Vagina (tissue), 2 donors: ENCODE data around the gene PHF21B.

Source experiments
- CTCF ChIP-seq, 3 experiments: fragments of 450-650 bp in 2 of 3; fragments of 200-600 bp in 1 of 3; sonication (generic) in 1 of 3; IDR thresholded peaks; one replicate each; pipeline ENCODE4 v1.5.1; 2017 to 2019; ENCODE audit warnings: antibody characterized with exemption in 3 of 3, mild to moderate bottlenecking in 2 of 3, moderate library complexity in 2 of 3
- POLR2AphosphoS5 ChIP-seq, 2 donors: sonication (generic); formaldehyde crosslinking; IDR thresholded peaks; one replicate each; pipeline ENCODE4 v1.9.0; 2017; ENCODE audit warnings: antibody characterized with exemption in 2 of 2, mild to moderate bottlenecking in 2 of 2, low read depth in 1 of 2; ENCODE audit not compliant: insufficient read depth in 1 of 2

- no peak for TF ChIP-seq POLR2AphosphoS5 (IDR thresholded peaks at IDR 0.05; ENCODE audit: insufficient read depth in 1 of 2, low read depth in 1 of 2)
- no peak for TF ChIP-seq CTCF (IDR thresholded peaks at IDR 0.05)
Measured at GRCh38 chr22:44891791-44892190, 118.0 kb downstream of the PHF21B start.
